Loucy (cell line): Measurements from ENCODE around the gene MPV17.

Source experiments
- H2AFZ ChIP-seq: fragments of 200-600 bp; sonication (generic); 2 replicates; pipeline ENCODE4 v1.6.0; 2016; ENCODE audit warnings: antibody characterized with exemption, mild to moderate bottlenecking, low read length, moderate library complexity
- H3F3A ChIP-seq: fragments of 200-600 bp; 2 replicates; pipeline ENCODE4 v1.6.0; 2016; ENCODE audit warnings: antibody characterized with exemption, low read depth, mild to moderate bottlenecking
- H3K27me3 ChIP-seq: fragments of 200-600 bp; sonication (generic); 2 replicates; pipeline ENCODE4 v1.6.1; 2014; ENCODE audit warnings: low read length, mild to moderate bottlenecking; ENCODE audit not compliant: insufficient read depth, poor library complexity, severe bottlenecking
- H3K36me3 ChIP-seq: fragments of 200-600 bp; sonication (generic); 2 replicates; pipeline ENCODE4 v1.6.1; 2016; ENCODE audit warnings: low read length; ENCODE audit not compliant: insufficient read depth
- H3K4me1 ChIP-seq: fragments of 200-600 bp; sonication (generic); 2 replicates; pipeline ENCODE4 v1.5.1; 2014; ENCODE audit warnings: low read length, mild to moderate bottlenecking; ENCODE audit not compliant: insufficient read depth, poor library complexity, severe bottlenecking
- H3K4me2 ChIP-seq: fragments of 200-600 bp; sonication (generic); 2 replicates; pipeline ENCODE4 v1.6.0; 2014; ENCODE audit warnings: antibody characterized with exemption, low read length, low read depth, mild to moderate bottlenecking; ENCODE audit not compliant: poor library complexity, severe bottlenecking
- H3K4me3 ChIP-seq: fragments of 200-600 bp; sonication (generic); 2 replicates; pipeline ENCODE4 v1.5.1; 2014; ENCODE audit warnings: low read length, mild to moderate bottlenecking, mixed read lengths; ENCODE audit not compliant: poor library complexity, severe bottlenecking
- H3K79me2 ChIP-seq: fragments of 200-600 bp; sonication (generic); 2 replicates; pipeline ENCODE4 v1.6.1; 2014; ENCODE audit warnings: low read length; ENCODE audit not compliant: insufficient read depth
- H3K9ac ChIP-seq: fragments of 200-600 bp; sonication (generic); 2 replicates; pipeline ENCODE4 v1.6.0; 2014; ENCODE audit warnings: mild to moderate bottlenecking, low read depth, low read length, moderate library complexity; ENCODE audit not compliant: poor library complexity, severe bottlenecking
- H3K9me2 ChIP-seq: fragments of 200-600 bp; sonication (generic); replicated peaks from 2 replicates; pipeline ENCODE4 v1.6.1; 2016; ENCODE audit warnings: low read depth, low read length, mixed read lengths
- H3K9me3 ChIP-seq: fragments of 200-600 bp; sonication (generic); 2 replicates; pipeline ENCODE4 v1.6.1; 2014; ENCODE audit warnings: mild to moderate bottlenecking, antibody characterized with exemption, low read length, low read depth; ENCODE audit not compliant: insufficient read depth
- H4K20me1 ChIP-seq: fragments of 200-600 bp; sonication (generic); 2 replicates; pipeline ENCODE4 v1.6.0; 2014; ENCODE audit warnings: antibody characterized with exemption, low read length, mild to moderate bottlenecking; ENCODE audit not compliant: insufficient read depth, poor library complexity, severe bottlenecking
- EZH2phosphoT487 ChIP-seq: fragments of 200-600 bp; IDR thresholded peaks from 2 replicates; pipeline ENCODE4 v1.6.1; 2018; ENCODE audit warnings: antibody characterized with exemption, mild to moderate bottlenecking, moderate library complexity, borderline replicate concordance
- TF ChIP-seq, protein P1 (sequence below): fragments of 200-600 bp; sonication (generic); conservative IDR thresholded peaks from 2 replicates; pipeline ENCODE4 v1.5.1; 2014; ENCODE audit warnings: mild to moderate bottlenecking, antibody characterized with exemption, low read length

The MPV17 gene

GRCh38 chr2:27306573-27307286 lies 16.2 kb downstream of the MPV17 start:
- TF ChIP-seq EZH2phosphoT487: no peak
- TF ChIP-seq, protein P1, sequence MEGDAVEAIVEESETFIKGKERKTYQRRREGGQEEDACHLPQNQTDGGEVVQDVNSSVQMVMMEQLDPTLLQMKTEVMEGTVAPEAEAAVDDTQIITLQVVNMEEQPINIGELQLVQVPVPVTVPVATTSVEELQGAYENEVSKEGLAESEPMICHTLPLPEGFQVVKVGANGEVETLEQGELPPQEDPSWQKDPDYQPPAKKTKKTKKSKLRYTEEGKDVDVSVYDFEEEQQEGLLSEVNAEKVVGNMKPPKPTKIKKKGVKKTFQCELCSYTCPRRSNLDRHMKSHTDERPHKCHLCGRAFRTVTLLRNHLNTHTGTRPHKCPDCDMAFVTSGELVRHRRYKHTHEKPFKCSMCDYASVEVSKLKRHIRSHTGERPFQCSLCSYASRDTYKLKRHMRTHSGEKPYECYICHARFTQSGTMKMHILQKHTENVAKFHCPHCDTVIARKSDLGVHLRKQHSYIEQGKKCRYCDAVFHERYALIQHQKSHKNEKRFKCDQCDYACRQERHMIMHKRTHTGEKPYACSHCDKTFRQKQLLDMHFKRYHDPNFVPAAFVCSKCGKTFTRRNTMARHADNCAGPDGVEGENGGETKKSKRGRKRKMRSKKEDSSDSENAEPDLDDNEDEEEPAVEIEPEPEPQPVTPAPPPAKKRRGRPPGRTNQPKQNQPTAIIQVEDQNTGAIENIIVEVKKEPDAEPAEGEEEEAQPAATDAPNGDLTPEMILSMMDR: no peak
- H3K4me1 ChIP-seq: no peaks in the 10 kb centered on the region
- no peak overlapping the region for H2AFZ ChIP-seq
- H3K9me2 ChIP-seq: no peaks in the 10 kb centered on the region
- H4K20me1 ChIP-seq: no peaks in the 10 kb centered on the region
- no peaks in the 10 kb centered on the region for H3K79me2 ChIP-seq
- H3K36me3 ChIP-seq: no peaks in the 10 kb centered on the region
- H3K27me3 ChIP-seq: no peaks in the 10 kb centered on the region
- H3K9ac ChIP-seq: no peak overlapping the region
- H3K4me3 ChIP-seq: no peak overlapping the region
- H3F3A ChIP-seq: no peaks in the 10 kb centered on the region
- H3K4me2 ChIP-seq: no peak overlapping the region
- no peaks in the 10 kb centered on the region for H3K9me3 ChIP-seq

- H3K9me2 ChIP-seq: no peaks in the 10 kb centered on the region
- H3K9me3 ChIP-seq: no peaks in the 10 kb centered on the region
- H3K9ac ChIP-seq: no peak overlapping the region
- H3K36me3 ChIP-seq: no peaks in the 10 kb centered on the region
- no peak overlapping the region for H2AFZ ChIP-seq
- no peaks in the 10 kb centered on the region for H3K4me1 ChIP-seq
- H3K79me2 ChIP-seq: no peaks in the 10 kb centered on the region
- no peaks in the 10 kb centered on the region for H4K20me1 ChIP-seq
- no peak overlapping the region for H3K4me2 ChIP-seq
- H3F3A ChIP-seq: no peaks in the 10 kb centered on the region
- TF ChIP-seq, protein P1: no peak
- no peak for TF ChIP-seq EZH2phosphoT487
- H3K27me3 ChIP-seq: no peaks in the 10 kb centered on the region
- no peak overlapping the region for H3K4me3 ChIP-seq
These were observed 16.8 kb downstream of the MPV17 start for GRCh38 chr2:27306136-27306535.

DNA sequence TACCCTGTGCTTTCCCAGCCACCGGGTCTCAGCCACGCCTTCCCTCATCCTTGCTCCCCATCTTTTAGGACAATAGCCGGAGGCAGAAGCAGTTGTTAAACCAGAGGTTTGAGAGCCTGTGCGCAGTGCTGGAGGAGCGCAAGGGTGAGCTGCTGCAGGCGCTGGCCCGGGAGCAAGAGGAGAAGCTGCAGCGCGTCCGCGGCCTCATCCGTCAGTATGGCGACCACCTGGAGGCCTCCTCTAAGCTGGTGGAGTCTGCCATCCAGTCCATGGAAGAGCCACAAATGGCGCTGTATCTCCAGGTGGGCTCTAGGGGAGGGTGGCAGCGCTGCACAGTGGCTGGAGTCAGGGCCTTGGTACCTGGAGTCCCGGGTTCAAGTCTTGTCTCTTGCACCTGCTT lies 17.4 kb downstream of the MPV17 start:
- H3K4me1 ChIP-seq: no peaks in the 10 kb centered on the region
- H3K9ac ChIP-seq: no peak overlapping the region
- no peaks in the 10 kb centered on the region for H3F3A ChIP-seq
- no peak overlapping the region for H3K4me2 ChIP-seq
- no peak for TF ChIP-seq EZH2phosphoT487
- TF ChIP-seq, protein P1: no peak
- no peaks in the 10 kb centered on the region for H3K9me3 ChIP-seq
- H3K4me3 ChIP-seq: no peak overlapping the region
- no peaks in the 10 kb centered on the region for H3K36me3 ChIP-seq
- H3K27me3 ChIP-seq: no peaks in the 10 kb centered on the region
- no peaks in the 10 kb centered on the region for H3K9me2 ChIP-seq
- H2AFZ ChIP-seq: no peak overlapping the region
- H4K20me1 ChIP-seq: no peaks in the 10 kb centered on the region
- H3K79me2 ChIP-seq: no peaks in the 10 kb centered on the region
